ENCODE measurements around the gene LMNTD1.

The LMNTD1 gene

GRCh38 chr12:25502118-25502517 is 51.0 kb downstream of the LMNTD1 start:
- TF ChIP-seq CTCF (conservative IDR thresholded peaks at IDR 0.05; ENCODE audit: low read length): no peak
- no peak overlapping the region for H3K4me3 ChIP-seq (ENCODE audit: low read length)
- no peak for DNase-seq (ENCODE audit: low read depth)

- no peak overlapping the region for H3K4me3 ChIP-seq (ENCODE audit: low read length)
- no peak for DNase-seq (ENCODE audit: low read depth)
- TF ChIP-seq CTCF (conservative IDR thresholded peaks at IDR 0.05; ENCODE audit: low read length): no peak
Observed at GRCh38 chr12:25501549-25501948, 51.5 kb downstream of the LMNTD1 start.

GRCh38 chr12:25500651-25501050 is 52.4 kb downstream of the LMNTD1 start:
- DNase-seq (ENCODE audit: low read depth): peak; percentile 48
- no peak overlapping the region for H3K4me3 ChIP-seq (ENCODE audit: low read length)
- TF ChIP-seq CTCF (conservative IDR thresholded peaks at IDR 0.05; ENCODE audit: low read length): no peak

GRCh38 chr12:25497021-25497420 is 56.1 kb downstream of the LMNTD1 start:
- DNase-seq (ENCODE audit: low read depth): no peak
- TF ChIP-seq CTCF (conservative IDR thresholded peaks at IDR 0.05; ENCODE audit: low read length): no peak
- H3K4me3 ChIP-seq (ENCODE audit: low read length): no peak overlapping the region

- H3K4me3 ChIP-seq (ENCODE audit: low read length): no peak overlapping the region
- TF ChIP-seq CTCF (conservative IDR thresholded peaks at IDR 0.05; ENCODE audit: low read length): no peak
- peak; percentile 73 for DNase-seq (ENCODE audit: low read depth)
Observed at GRCh38 chr12:25496098-25496587, 56.9 kb downstream of the LMNTD1 start.

- H3K4me3 ChIP-seq (ENCODE audit: low read length): no peak overlapping the region
- DNase-seq (ENCODE audit: low read depth): peak; percentile 80
- TF ChIP-seq CTCF (conservative IDR thresholded peaks at IDR 0.05; ENCODE audit: low read length): no peak
Observed at GRCh38 chr12:25495331-25496097, 57.6 kb downstream of the LMNTD1 start.

- no peak for DNase-seq (ENCODE audit: low read depth)
- H3K4me3 ChIP-seq (ENCODE audit: low read length): no peak overlapping the region
- TF ChIP-seq CTCF (conservative IDR thresholded peaks at IDR 0.05; ENCODE audit: low read length): no peak
Observed at GRCh38 chr12:25494926-25495325, 58.2 kb downstream of the LMNTD1 start.

Data from AG10803 (cell line).